ENCODE measurements around the gene TMEM222.

DNA sequence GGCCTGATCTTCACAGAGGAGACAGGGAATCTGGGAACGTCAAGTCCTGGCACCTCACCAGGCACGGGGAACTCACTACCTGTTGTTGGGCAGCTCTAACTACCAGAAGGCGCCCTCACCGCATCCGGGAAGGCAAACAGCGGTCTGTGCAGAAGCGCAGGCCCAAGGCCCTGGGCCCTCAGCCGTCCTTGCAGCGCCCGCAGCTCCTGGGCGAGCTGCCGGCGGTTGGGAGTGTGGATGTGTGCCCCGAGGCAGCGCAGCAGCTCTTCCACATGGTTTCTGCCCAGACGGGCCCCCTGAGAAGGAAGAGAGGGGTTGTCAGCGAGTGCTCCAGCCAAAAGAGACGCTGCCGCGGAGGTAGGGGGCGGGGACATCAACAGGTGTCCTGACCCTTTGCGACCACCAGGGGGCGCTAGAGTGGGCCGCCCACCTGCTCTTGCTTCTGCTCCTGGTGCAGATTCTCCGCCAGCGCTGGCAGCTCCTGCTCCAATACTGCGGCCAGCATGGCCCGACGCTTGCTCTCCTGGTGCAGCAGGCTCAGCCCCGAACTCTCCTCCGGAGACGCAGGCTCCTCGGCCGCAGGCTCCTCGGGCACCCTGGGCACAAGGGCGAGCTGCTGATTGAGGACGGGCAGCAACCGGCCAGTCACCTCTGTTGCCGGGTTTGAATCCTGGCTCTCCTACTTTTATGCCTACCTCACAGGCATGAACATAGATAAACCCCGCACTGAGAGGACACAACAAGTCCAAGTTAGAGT is 35.5 kb downstream of the TMEM222 start:
- TF ChIP-seq POLR2AphosphoS5 (IDR thresholded peaks at IDR 0.05; ENCODE audit: low read depth, low read length), result no peak
- TF ChIP-seq SIN3A (IDR thresholded peaks at IDR 0.05; ENCODE audit: borderline replicate concordance, insufficient read depth, low read length), result no peak
- TF ChIP-seq, protein P1, sequence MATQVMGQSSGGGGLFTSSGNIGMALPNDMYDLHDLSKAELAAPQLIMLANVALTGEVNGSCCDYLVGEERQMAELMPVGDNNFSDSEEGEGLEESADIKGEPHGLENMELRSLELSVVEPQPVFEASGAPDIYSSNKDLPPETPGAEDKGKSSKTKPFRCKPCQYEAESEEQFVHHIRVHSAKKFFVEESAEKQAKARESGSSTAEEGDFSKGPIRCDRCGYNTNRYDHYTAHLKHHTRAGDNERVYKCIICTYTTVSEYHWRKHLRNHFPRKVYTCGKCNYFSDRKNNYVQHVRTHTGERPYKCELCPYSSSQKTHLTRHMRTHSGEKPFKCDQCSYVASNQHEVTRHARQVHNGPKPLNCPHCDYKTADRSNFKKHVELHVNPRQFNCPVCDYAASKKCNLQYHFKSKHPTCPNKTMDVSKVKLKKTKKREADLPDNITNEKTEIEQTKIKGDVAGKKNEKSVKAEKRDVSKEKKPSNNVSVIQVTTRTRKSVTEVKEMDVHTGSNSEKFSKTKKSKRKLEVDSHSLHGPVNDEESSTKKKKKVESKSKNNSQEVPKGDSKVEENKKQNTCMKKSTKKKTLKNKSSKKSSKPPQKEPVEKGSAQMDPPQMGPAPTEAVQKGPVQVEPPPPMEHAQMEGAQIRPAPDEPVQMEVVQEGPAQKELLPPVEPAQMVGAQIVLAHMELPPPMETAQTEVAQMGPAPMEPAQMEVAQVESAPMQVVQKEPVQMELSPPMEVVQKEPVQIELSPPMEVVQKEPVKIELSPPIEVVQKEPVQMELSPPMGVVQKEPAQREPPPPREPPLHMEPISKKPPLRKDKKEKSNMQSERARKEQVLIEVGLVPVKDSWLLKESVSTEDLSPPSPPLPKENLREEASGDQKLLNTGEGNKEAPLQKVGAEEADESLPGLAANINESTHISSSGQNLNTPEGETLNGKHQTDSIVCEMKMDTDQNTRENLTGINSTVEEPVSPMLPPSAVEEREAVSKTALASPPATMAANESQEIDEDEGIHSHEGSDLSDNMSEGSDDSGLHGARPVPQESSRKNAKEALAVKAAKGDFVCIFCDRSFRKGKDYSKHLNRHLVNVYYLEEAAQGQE (IDR thresholded peaks at IDR 0.05; ENCODE audit: insufficient read depth in 1 of 2, low read depth in 2 of 2, low read length in 2 of 2), result no peak

All from PFSK-1 (cell line).